GM19468 (cell line): ENCODE results near the gene DZIP1.
"Not testable (repeated sequence)": the region's sequence is repeated elsewhere in the genome, so short reads cannot be mapped to it uniquely, and the experiment has no call there.

ENCODE experiments used
- ATAC-seq: cut with Tn5 transposase; IDR thresholded peaks from one replicate; pipeline ENCODE4 v1.9.1; 2021; ENCODE audit warnings: mild to moderate bottlenecking, moderate library complexity, moderate number of reproducible peaks; ENCODE audit not compliant: unreplicated experiment; ENCODE audit errors: extremely low read depth

The DZIP1 gene

GRCh38 chr13:95605448-95606125, 38.9 kb downstream of the DZIP1 start:
- ATAC-seq, result no peak

GRCh38 chr13:95604556-95604915, 40.0 kb downstream of the DZIP1 start:
- no peak for ATAC-seq

GRCh38 chr13:95603887-95604555, 40.5 kb downstream of the DZIP1 start:
- no peak for ATAC-seq

GRCh38 chr13:95601906-95602305, 42.6 kb downstream of the DZIP1 start:
- ATAC-seq, result no peak

GRCh38 chr13:95601216-95601615, 43.3 kb downstream of the DZIP1 start:
- ATAC-seq, result no peak

GRCh38 chr13:95596701-95597100, 47.8 kb downstream of the DZIP1 start:
- no peak for ATAC-seq

- no peak for ATAC-seq
Observed at GRCh38 chr13:95593462-95593861, 51.0 kb downstream of the DZIP1 start.

GRCh38 chr13:95588721-95589120, 55.8 kb downstream of the DZIP1 start:
- no peak for ATAC-seq

- ATAC-seq, result no peak
Observed at GRCh38 chr13:95588134-95588533, 56.4 kb downstream of the DZIP1 start.

- no peak for ATAC-seq
Observed at GRCh38 chr13:95585867-95586266, 58.6 kb downstream of the DZIP1 start.

- ATAC-seq, result peak; percentile 57
Observed at GRCh38 chr13:95579303-95579702, 65.2 kb downstream of the DZIP1 start.

- ATAC-seq, result no peak
Observed at GRCh38 chr13:95573221-95573620, 71.3 kb downstream of the DZIP1 start.

- ATAC-seq, result no peak
Observed at GRCh38 chr13:95571941-95572340, 72.6 kb downstream of the DZIP1 start.

- no peak for ATAC-seq
Observed at GRCh38 chr13:95570016-95570415, 74.5 kb downstream of the DZIP1 start.

- ATAC-seq, result no peak
Observed at GRCh38 chr13:95568131-95568530, 76.4 kb downstream of the DZIP1 start.

- ATAC-seq, result not testable (repeated sequence)
Observed at GRCh38 chr13:95565758-95566157, 78.7 kb downstream of the DZIP1 start.

GRCh38 chr13:95564733-95565291, 79.7 kb downstream of the DZIP1 start:
- no peak for ATAC-seq

GRCh38 chr13:95564091-95564490, 80.4 kb downstream of the DZIP1 start:
- no peak for ATAC-seq

- no peak for ATAC-seq
Observed at GRCh38 chr13:95560387-95560786, 84.1 kb downstream of the DZIP1 start.

- ATAC-seq, result no peak
Observed at GRCh38 chr13:95559100-95559499, 85.4 kb downstream of the DZIP1 start.

- ATAC-seq, result no peak
Observed at GRCh38 chr13:95557013-95557412, 87.5 kb downstream of the DZIP1 start.
